IPS DF 19.7 (cell line): ENCODE data around the gene KIAA2012.
"Not testable (repeated sequence)": the region's sequence is repeated elsewhere in the genome, so short reads cannot be mapped to it uniquely, and the experiment has no call there.

Experiments
- DNase-seq: peaks from one replicate; pipeline ENCODE4 v3.0.0-alpha.2; 2013; ENCODE audit warnings: low read depth, low spot score

KIAA2012 gene

GRCh38 chr2:202193881-202194353, 120.9 kb downstream of the KIAA2012 start:
- DNase-seq = no peak

GRCh38 chr2:202194418-202194817, 121.4 kb downstream of the KIAA2012 start:
- no peak for DNase-seq

- no peak for DNase-seq
Measured at GRCh38 chr2:202196727-202197126, 123.7 kb downstream of the KIAA2012 start.

GRCh38 chr2:202201220-202202160, 128.4 kb downstream of the KIAA2012 start:
- DNase-seq = no peak

GRCh38 chr2:202203348-202203747, 130.3 kb downstream of the KIAA2012 start:
- DNase-seq = no peak

- no peak for DNase-seq
Measured at GRCh38 chr2:202204855-202205254, 131.8 kb downstream of the KIAA2012 start.

GRCh38 chr2:202208526-202208925, 135.5 kb downstream of the KIAA2012 start:
- no peak for DNase-seq

GRCh38 chr2:202215179-202215578, 142.1 kb downstream of the KIAA2012 start:
- DNase-seq = no peak

GRCh38 chr2:202221873-202222272, 148.8 kb downstream of the KIAA2012 start:
- DNase-seq = no peak

- no peak for DNase-seq
Measured at GRCh38 chr2:202237787-202238233, 164.8 kb downstream of the KIAA2012 start.

GRCh38 chr2:202238234-202239197, 165.5 kb downstream of the KIAA2012 start, which contains the start of gene SUMO1:
Gene SUMO1 (minus strand): TSS chr2:202238597. CDS start chr2:202238451, 146 bp downstream.
- peak; percentile 87 for DNase-seq

GRCh38 chr2:202247710-202248109, 174.7 kb downstream of the KIAA2012 start:
- not testable (repeated sequence) for DNase-seq

GRCh38 chr2:202249521-202250253, 176.6 kb downstream of the KIAA2012 start:
- DNase-seq = peak; percentile 95

GRCh38 chr2:202251494-202251893, 178.4 kb downstream of the KIAA2012 start:
- no peak for DNase-seq
